ENCODE measurements around the gene RAPGEF1.

DNA sequence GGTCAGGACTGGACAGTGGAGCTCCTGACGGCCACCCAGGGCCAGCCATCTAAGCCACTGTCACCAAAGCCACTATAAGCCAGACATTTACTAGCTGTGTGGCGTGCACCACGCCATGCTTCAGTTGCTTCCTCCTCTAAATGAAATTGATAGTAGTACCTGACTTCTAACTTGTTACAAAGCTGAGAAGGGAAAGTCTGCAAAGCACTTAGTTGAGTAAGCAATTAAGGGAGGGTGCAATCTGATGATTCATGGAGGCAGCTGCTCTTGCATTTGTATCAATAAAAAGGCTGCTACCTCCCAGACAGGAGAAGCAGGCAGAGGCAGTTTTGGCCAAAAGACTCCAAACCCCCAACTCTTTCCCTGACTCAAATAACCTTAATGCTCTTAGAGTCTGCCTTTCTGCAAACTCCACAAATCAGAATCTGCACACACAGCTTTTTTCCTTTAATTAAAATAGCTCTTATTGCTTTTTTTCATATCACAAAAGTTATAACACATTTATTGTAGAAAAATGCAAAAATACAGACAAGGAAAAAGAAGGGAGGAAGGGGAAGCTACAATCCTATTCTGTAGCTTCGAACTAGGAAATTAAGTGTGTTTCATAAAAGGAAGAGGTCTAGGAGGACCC lies 19.3 kb upstream of the RAPGEF1 start:
- TF ChIP-seq EP300 (IDR thresholded peaks at IDR 0.05) = no peak
- TF ChIP-seq POLR2A (IDR thresholded peaks at IDR 0.05) = no peak
- TF ChIP-seq, protein P1, sequence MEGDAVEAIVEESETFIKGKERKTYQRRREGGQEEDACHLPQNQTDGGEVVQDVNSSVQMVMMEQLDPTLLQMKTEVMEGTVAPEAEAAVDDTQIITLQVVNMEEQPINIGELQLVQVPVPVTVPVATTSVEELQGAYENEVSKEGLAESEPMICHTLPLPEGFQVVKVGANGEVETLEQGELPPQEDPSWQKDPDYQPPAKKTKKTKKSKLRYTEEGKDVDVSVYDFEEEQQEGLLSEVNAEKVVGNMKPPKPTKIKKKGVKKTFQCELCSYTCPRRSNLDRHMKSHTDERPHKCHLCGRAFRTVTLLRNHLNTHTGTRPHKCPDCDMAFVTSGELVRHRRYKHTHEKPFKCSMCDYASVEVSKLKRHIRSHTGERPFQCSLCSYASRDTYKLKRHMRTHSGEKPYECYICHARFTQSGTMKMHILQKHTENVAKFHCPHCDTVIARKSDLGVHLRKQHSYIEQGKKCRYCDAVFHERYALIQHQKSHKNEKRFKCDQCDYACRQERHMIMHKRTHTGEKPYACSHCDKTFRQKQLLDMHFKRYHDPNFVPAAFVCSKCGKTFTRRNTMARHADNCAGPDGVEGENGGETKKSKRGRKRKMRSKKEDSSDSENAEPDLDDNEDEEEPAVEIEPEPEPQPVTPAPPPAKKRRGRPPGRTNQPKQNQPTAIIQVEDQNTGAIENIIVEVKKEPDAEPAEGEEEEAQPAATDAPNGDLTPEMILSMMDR (IDR thresholded peaks at IDR 0.05) = no peak

Data from ovary (tissue), 3 donors.